GM12874 (cell line): Measurements from ENCODE around the gene RPTOR.

Source experiments
- TF ChIP-seq, protein P1 (sequence below): IDR thresholded peaks from 2 replicates; pipeline ENCODE4 v1.5.1; 2011; ENCODE audit warnings: low read depth, mild to moderate bottlenecking, control low read depth, low read length, moderate library complexity; ENCODE audit not compliant: insufficient read depth

Gene RPTOR

DNA sequence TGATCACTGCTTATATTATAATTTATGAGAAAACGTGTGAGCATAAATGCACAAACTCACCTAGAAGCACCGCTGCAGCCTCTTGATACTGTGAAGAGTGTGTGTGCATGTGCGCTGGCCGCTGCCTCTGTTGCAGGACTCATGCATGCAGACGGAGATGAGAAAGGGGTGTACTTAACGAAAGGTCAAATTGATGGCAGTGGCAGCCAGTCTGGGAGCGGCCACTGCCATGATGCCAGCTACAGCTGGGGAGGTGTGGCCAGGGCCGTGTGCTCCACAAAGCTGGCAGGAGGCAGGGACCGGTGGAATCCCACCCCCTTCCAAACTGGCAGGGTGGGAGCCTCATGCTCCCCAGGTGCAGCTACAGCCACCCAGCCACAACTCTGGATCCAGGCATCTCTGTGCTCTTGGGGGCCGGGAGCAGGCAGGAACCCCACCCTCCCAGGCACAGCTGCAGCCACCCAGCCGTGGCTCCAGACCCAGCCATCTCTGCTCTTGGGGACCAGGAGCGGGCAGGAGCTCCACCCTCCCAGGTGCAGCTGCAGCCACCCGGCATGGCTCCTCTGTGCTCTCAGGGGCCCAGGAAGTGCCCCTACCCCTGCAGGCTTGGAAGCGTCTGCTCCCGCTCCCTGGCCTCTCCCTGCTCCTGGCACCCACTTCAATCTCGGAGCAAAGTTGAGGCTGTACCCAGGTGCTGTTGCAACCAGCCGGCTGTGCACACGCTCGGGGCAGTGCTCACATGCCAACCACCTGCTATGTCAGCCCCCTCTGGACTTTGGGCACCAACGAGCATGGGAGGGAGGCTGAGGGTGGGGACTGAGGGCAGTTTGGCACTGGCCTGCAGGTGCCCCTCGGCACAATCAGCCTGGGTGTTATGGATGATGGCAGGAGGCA is 369.5 kb downstream of the RPTOR start:
- TF ChIP-seq, protein P1, sequence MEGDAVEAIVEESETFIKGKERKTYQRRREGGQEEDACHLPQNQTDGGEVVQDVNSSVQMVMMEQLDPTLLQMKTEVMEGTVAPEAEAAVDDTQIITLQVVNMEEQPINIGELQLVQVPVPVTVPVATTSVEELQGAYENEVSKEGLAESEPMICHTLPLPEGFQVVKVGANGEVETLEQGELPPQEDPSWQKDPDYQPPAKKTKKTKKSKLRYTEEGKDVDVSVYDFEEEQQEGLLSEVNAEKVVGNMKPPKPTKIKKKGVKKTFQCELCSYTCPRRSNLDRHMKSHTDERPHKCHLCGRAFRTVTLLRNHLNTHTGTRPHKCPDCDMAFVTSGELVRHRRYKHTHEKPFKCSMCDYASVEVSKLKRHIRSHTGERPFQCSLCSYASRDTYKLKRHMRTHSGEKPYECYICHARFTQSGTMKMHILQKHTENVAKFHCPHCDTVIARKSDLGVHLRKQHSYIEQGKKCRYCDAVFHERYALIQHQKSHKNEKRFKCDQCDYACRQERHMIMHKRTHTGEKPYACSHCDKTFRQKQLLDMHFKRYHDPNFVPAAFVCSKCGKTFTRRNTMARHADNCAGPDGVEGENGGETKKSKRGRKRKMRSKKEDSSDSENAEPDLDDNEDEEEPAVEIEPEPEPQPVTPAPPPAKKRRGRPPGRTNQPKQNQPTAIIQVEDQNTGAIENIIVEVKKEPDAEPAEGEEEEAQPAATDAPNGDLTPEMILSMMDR: no peak

DNA sequence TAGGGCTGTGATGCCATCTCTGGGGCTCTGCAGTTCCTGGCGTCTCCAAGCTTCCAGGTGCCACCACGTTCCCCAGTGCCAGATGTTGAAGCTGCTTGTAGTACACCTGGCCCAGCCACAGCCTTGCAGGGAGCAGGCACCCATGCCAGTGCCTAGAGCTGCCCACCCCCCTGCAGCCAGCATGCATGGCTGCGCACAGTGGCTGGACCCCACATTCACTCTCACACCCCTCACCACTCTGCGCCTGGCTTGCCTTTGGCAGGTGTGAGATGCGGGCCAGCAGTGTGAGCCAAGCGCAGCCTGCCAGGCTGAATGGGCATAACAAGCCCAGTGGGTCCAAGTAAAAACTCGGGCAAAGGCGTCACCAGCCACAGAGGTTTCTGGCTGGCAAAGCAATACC is 371.6 kb downstream of the RPTOR start:
- TF ChIP-seq, protein P1: no peak

DNA sequence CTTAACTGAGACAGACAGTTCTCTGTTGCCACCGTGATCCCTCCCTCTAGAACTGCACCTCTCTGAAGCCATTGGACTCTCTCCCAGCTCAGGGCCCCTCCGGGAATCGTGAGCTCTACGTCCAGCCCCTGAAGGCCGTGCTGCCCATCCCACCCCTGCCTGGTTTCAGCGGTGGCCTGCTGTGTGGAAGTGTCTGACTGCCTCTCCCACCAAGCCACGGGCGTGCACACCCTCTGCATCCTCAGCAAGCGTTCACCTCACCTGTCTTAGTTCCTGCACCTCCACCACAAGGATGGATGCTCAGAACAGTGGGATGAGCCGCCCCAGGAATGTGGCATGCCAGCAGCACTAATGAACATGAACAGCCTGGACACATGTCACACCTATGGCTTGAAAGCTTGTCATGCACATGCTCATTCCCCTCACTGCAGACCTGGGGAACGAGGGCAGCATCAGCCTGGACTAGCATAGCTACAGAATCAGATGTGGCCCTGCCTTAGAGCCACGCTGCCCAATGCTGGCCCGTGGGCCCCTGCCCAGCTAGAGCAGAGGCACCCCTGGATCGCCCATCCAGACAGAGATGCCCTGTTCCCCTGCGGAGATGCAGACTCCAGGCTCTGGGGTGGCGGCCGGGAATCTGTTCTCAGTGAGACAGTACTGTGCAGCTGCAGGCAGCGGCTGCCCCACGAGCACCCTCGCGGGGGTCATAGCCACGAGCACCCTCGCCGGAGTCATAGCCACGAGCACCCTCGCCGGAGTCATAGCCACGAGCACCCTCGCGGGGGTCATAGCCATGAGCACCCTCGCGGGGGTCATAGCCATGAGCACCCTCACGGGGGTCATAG is 373.3 kb downstream of the RPTOR start:
- TF ChIP-seq, protein P1: no peak

DNA sequence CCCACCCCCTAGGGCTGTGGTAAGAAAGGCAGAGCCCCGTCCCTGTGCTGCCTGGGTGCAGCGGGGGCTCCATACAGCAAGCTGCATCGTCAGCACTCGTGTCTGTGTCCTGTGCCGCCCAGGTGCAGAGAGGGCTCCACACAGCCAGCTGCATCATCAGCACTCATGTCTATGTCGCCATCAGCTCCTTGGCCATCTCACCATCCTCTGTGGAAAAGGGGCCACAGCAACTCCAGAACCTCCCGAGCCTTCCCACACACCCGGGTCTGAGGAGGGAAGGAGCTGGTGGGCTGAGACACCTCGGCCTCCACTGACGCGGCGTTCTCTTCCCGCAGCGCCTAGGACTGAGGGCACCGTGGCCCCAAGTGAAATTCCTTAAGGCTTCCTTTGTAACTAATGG is 374.1 kb downstream of the RPTOR start:
- TF ChIP-seq, protein P1: no peak

DNA sequence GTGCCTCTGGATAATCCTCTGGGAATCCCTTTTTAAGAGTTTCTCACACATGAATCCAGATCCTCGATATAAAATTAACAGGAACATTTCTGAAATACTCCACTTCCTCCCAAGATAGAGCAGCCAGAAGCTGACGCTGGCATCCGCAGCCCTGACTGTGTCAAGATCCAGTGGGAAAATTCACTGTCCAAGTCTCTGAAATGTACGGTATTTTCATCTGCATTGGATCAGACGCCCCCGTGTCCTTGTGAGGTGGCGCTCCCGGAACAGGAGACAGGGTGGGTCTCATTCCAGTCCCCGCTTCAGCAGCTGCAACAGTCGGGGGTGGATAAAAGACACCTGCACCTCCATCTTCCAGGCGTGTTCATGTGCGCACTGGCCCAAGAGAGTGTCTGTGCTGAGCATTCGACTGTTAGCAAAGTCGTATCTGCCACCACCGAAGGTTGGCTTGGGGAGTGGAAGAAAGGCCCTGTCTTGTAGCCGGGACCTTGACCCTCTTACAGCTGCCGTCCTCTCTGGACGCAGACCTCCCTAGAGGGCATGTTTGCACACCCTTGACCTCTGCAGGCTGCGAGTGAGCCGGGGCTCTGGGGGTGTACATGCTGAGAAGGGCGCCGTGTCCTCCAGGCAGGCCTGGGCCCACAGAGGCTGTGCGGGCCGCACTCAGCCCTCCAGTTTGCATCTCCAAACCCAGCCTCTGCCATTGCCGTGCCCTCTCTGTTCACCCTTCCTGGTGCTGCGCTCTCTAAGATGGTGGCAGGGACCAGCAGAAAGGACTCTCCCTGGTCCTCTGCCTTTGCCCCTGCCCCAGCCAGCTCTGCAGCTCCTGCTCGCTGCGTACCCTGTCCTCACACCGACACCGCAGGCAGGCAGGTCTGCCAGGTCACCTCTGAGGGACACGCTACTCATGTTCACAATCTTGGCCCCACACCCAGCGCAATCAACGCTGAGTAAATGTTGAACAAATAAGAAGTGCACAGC is 375.0 kb downstream of the RPTOR start:
- TF ChIP-seq, protein P1: no peak

DNA sequence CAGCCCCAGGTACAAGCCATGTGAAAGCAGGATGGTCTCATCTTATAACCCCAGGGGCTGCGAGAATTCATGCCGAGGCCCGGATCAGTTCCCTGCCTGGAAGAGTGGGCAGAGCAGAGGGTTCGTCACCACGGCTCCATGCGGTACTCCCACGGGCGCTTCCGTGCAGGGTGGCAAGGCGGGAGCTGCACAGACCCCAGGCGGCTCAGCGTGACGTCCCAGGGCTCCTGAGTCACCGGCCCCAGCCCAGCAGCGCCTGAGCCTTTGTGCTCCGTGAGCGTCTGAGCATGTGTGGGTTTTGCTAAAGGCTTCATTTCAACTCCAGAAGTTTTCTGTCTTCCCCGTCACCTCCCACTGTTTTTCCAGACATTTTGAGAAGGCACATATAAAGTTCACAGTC is 375.8 kb downstream of the RPTOR start:
- TF ChIP-seq, protein P1: no peak
